Bronchial epithelial cell (primary cell): ENCODE results near the gene POU3F4. TPM values are rescaled to one million over a fixed set of nuclear protein-coding genes. Genes with fewer than 3 reads are reported as not detected.

Experiments
- DNase-seq: peaks from one replicate; pipeline ENCODE4 v3.0.0-alpha.2; 2010; ENCODE audit warnings: low read depth
- FAIRE-seq: peaks from 2 replicates; lab custom pipeline; 2011; peaks lifted over from hg19 to GRCh38; lab: Jason Lieb, UNC
- H3K27me3 ChIP-seq: 2 replicates; pipeline ENCODE4 v1.5.1; 2011; ENCODE audit warnings: low read length; ENCODE audit not compliant: control insufficient read depth, insufficient read depth
- H3K36me3 ChIP-seq: 2 replicates; pipeline ENCODE4 v1.5.1; 2011; ENCODE audit warnings: low read length; ENCODE audit not compliant: control insufficient read depth, insufficient read depth
- H3K4me3 ChIP-seq: 2 replicates; pipeline ENCODE4 v1.5.1; 2011; ENCODE audit warnings: mild to moderate bottlenecking, low read depth, low read length, control low read depth
- total RNA-seq: library from RNA; depleted of rRNA; stranded (reverse); fragments of >200 nt; gene quantifications from 2 replicates; pipeline ENCODE4 v1.2.1, GENCODE V29; 2014
- TF ChIP-seq, protein P1 (sequence below): IDR thresholded peaks from 2 replicates; pipeline ENCODE4 v1.5.1; 2011; ENCODE audit warnings: mild to moderate bottlenecking, moderate library complexity, low read length, control low read depth, inconsistent platforms; ENCODE audit not compliant: insufficient read depth, severe bottlenecking

POU3F4 gene
- total RNA-seq, 1 donor from 2014 or later, result not detected

- TF ChIP-seq, protein P1, sequence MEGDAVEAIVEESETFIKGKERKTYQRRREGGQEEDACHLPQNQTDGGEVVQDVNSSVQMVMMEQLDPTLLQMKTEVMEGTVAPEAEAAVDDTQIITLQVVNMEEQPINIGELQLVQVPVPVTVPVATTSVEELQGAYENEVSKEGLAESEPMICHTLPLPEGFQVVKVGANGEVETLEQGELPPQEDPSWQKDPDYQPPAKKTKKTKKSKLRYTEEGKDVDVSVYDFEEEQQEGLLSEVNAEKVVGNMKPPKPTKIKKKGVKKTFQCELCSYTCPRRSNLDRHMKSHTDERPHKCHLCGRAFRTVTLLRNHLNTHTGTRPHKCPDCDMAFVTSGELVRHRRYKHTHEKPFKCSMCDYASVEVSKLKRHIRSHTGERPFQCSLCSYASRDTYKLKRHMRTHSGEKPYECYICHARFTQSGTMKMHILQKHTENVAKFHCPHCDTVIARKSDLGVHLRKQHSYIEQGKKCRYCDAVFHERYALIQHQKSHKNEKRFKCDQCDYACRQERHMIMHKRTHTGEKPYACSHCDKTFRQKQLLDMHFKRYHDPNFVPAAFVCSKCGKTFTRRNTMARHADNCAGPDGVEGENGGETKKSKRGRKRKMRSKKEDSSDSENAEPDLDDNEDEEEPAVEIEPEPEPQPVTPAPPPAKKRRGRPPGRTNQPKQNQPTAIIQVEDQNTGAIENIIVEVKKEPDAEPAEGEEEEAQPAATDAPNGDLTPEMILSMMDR, result no peak
- H3K4me3 ChIP-seq, result no peak overlapping the region
- DNase-seq (no peak), FAIRE-seq (no peak)
- H3K27me3 ChIP-seq, result peaks cover 9% of the 10 kb centered on the region
- H3K36me3 ChIP-seq, result no peaks in the 10 kb centered on the region
Observed at GRCh38 chrX:83504721-83505479, 3.2 kb upstream of the POU3F4 start.

DNA sequence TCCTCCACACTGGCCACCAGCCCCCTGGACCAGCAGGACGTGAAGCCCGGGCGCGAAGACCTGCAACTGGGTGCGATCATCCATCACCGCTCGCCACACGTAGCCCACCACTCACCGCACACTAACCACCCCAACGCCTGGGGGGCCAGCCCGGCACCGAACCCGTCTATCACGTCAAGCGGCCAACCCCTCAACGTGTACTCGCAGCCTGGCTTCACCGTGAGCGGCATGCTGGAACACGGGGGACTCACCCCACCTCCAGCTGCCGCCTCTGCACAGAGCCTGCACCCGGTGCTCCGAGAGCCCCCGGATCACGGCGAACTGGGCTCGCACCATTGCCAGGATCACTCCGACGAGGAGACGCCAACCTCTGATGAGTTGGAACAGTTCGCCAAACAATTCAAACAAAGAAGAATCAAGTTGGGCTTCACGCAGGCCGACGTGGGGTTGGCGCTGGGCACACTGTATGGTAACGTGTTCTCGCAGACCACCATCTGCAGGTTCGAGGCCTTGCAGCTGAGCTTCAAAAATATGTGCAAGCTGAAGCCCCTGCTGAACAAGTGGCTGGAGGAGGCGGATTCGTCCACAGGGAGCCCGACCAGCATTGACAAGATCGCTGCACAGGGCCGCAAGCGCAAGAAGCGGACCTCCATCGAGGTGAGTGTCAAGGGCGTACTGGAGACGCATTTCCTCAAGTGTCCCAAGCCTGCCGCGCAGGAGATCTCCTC lies 600 bp downstream of the POU3F4 start:
- DNase-seq, result no peak
- H3K36me3 ChIP-seq, result no peaks in the 10 kb centered on the region
- peaks cover 11% of the 10 kb centered on the region for H3K27me3 ChIP-seq
- H3K4me3 ChIP-seq, result no peak overlapping the region
- TF ChIP-seq, protein P1, result no peak
- no peak for FAIRE-seq

GRCh38 chrX:83509254-83509801 lies 1.2 kb downstream of the POU3F4 start:
- TF ChIP-seq, protein P1, result no peak
- DNase-seq (no peak), FAIRE-seq (no peak)
- no peaks in the 10 kb centered on the region for H3K36me3 ChIP-seq
- H3K27me3 ChIP-seq, result peaks cover 11% of the 10 kb centered on the region
- no peak overlapping the region for H3K4me3 ChIP-seq

GRCh38 chrX:83510510-83511062 lies 2.5 kb downstream of the POU3F4 start:
- no peak for FAIRE-seq
- no peak overlapping the region for H3K4me3 ChIP-seq
- H3K27me3 ChIP-seq, result peaks cover 11% of the 10 kb centered on the region
- H3K36me3 ChIP-seq, result no peaks in the 10 kb centered on the region
- no peak for DNase-seq
- TF ChIP-seq, protein P1, result no peak

- TF ChIP-seq, protein P1, result no peak
- FAIRE-seq (no peak), DNase-seq (no peak)
- Histone ChIP-seq H3K36me3 (no peaks in the 10 kb centered on the region), H3K27me3 (peaks cover 11% of the 10 kb centered on the region), H3K4me3 (no peak overlapping the region)
Observed at GRCh38 chrX:83511208-83511607, 3.1 kb downstream of the POU3F4 start.
